Activated naive CD8-positive, alpha-beta T cell treated with anti-CD3 and anti-CD28 coated beads, Interleukin-2, amount 10 ng/mL, durations not matched to agents 7 days and 5 days (primary cell): Measurements from ENCODE around the gene GTF3C2. TPM values are rescaled to one million over a fixed set of nuclear protein-coding genes. Genes with fewer than 3 reads are reported as not detected.

Source experiments
- ATAC-seq: fragments of 150-1000 bp; cut with Tn5 transposase; one replicate; pipeline ENCODE4 v1.10.0; 2021; ENCODE audit warnings: low read depth, moderate library complexity
- POLR2A ChIA-PET: fragments of 350-600 bp; sonication (Branson Sonifier 250); formaldehyde crosslinking; loops from one replicate; lab custom pipeline; 2021; ENCODE audit warnings: antibody characterized with exemption; lab: Charles Lee
- DNase-seq: peaks from one replicate; pipeline ENCODE4 v3.0.0; 2021
- H3K27ac Mint-ChIP-seq: one replicate; pipeline ENCODE4 v1.8.0; 2022; ENCODE audit warnings: mild to moderate bottlenecking, mixed read lengths
- H3K27me3 Mint-ChIP-seq: one replicate; pipeline ENCODE4 v1.8.0; 2022; ENCODE audit warnings: mild to moderate bottlenecking, moderate library complexity, mixed read lengths
- H3K36me3 Mint-ChIP-seq: one replicate; pipeline ENCODE4 v1.8.0; 2021; ENCODE audit warnings: mild to moderate bottlenecking, mixed read lengths
- H3K4me1 Mint-ChIP-seq: one replicate; pipeline ENCODE4 v1.8.0; 2021; ENCODE audit warnings: mixed read lengths
- H3K4me3 Mint-ChIP-seq: one replicate; pipeline ENCODE4 v1.8.0; 2022; ENCODE audit warnings: mild to moderate bottlenecking, moderate library complexity, mixed read lengths
- H3K9me3 Mint-ChIP-seq: one replicate; pipeline ENCODE4 v1.8.0; 2021; ENCODE audit warnings: mixed read lengths
- total RNA-seq, 2 experiments: library from RNA; stranded (reverse); gene quantifications; one replicate each; pipeline ENCODE4 v1.2.3, GENCODE V29; 2021

GTF3C2 gene
- 10 to 100 TPM; 66.4 to 70.8 TPM for total RNA-seq

DNA sequence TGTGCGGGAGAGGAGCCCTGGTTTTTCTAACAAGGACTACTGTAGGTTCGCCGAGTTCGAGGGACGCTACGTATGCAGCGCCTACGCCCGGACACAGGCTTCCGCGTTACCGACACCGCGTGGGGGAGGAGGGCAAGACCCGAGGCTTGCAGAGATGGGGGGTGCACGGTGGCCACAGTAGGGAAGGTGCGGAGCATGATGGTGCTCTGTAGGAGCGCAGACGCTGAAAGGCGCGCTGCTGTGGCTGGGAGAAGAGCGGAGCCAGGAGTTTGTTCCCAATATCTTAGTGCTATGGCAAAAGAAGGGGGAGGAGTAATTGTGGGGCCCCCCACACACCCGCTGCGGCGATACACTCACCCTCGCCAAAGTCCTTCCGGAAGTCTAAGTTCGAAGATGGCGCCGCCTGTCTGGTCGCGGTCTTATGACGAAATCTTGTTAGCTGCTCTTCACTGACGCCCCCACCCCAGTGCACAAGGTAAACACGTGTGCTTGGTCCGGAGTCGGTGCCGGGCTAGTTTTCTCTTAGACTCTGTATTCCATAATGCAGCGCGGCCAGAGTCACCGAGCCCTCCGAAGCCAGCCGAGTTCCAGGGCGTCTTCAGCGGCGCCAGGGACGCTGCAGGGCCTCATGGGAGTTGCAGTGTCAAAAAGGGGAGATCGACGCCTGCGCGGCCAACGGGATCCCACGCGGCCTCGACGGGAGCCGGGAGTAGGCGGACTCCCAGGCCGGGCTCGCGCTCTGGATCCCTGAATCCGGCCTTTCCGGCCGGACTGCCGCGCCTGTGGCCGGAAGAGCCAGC, at the start of gene GTF3C2:
GTF3C2 (minus strand) TSS at position 383 of the 800 bp plus-strand sequence. CDS start 13,210 bp downstream, outside the sequence.
- DNase-seq (peak; percentile 88), ATAC-seq (peak; percentile 80)
- Mint-ChIP-seq H3K27ac (peak within 1 kb of the TSS; percentile 99), H3K36me3 (peaks cover 9% of the 10 kb centered on the region), H3K4me1 (peaks cover 34% of the 10 kb centered on the region), H3K27me3 (no peaks in the 10 kb centered on the region), H3K4me3 (peak within 1 kb of the TSS; percentile 97), H3K9me3 (no peaks in the 10 kb centered on the region)
- POLR2A ChIA-PET, result interaction anchor here (0.7 to 2.9 kb wide), 8 partner anchors 9 to 306 kb away, joined by 3 to 48 read pairs (median 8); partner anchors contain the start of genes EIF2B4, MPV17, NRBP1 and PPM1G

DNA sequence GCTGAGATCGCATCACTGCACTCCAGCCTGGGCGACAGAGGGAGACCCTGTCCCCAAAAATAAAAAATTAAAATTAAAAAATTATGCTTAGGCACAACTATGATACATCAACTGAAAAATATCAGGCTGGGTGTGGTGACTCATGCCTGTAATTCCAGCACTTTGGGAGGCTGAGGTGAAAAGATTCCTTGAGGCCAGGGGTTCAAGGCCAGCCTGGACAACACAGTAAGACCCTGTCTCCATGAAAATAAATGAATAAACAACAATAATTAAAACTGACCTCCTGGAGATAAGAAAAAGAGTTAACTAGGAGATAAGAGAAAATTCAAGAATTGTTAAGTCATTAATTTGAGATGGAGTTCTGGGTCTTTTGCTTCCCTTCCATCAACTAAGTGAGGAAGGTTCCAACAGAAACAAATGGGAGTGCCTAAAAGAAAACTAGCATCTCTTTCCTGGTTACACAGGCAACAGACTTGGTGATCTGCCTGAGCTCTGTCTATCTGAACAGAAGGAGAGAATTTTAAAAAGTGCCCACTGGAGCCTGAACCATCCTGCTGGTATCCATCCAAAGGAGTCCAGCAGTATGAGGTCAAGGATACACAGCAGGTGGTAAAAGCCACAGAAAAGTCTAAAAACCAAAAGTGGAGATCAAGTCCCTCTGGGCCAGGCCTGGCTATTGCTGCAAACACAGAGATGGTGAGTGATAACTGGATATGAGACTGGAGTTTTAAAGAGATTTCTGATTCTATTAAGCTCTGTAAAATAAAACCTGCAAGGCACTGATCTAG, 44.0 kb upstream of the GTF3C2 start:
- Mint-ChIP-seq H3K4me1 (peaks cover 30% of the 10 kb centered on the region), H3K36me3 (peaks cover 15% of the 10 kb centered on the region), H3K4me3 (no peak overlapping the region), H3K27me3 (no peaks in the 10 kb centered on the region), H3K27ac (no peak overlapping the region), H3K9me3 (no peaks in the 10 kb centered on the region)
- ATAC-seq (no peak), DNase-seq (no peak)
- POLR2A ChIA-PET, result interaction anchor here (2.3 kb wide), 1 partner anchor 9 kb away, joined by 7 read pairs; the partner anchor contains the start of gene PPM1G

DNA sequence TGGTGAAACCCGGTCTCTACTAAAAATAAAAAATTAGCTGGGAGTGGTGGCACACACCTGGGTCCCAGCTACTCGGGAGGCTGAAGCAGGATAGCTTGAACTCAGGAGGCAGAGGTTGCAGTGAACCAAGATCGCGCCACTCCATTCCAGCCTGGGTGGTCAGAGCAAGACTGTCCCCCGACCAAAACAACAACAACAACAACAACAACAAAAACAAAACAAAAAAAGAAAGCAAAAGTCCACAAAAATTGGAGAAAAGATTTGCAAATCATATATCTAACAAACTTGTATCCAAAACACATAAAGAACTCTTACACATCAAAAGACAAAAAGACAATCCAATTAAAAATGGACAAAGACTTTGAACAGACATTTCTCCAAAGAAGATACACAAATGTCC, 42.4 kb upstream of the GTF3C2 start:
- POLR2A ChIA-PET, result no interaction called here
- Mint-ChIP-seq H3K4me3 (no peak overlapping the region), H3K36me3 (peaks cover 17% of the 10 kb centered on the region), H3K27me3 (no peaks in the 10 kb centered on the region), H3K27ac (no peak overlapping the region), H3K4me1 (peaks cover 26% of the 10 kb centered on the region), H3K9me3 (no peaks in the 10 kb centered on the region)
- ATAC-seq (no peak), DNase-seq (no peak)

DNA sequence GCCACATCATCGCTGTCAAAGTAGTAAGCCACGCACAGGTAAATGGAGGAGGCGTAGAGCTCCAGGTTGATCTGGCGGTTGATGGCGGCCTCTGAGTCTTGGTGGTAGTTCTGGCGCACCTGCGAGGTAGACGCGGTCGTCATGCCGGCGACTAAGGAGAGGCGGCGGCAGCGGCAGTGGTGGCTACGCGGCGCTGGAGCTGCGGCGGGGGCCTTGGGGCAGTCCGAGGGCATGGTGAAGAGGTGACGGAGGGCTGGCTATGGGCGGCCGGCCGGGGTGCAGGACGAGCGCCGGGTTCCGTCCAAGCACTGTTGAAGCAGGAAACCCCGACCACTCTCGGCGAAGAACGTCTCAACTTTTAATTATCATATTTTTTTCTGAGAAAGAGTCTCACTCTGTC, 36.7 kb upstream of the GTF3C2 start:
- no peak overlapping the region for H3K27ac Mint-ChIP-seq
- DNase-seq (no peak), ATAC-seq (no peak)
- H3K27me3 Mint-ChIP-seq, result no peaks in the 10 kb centered on the region
- H3K4me3 Mint-ChIP-seq, result no peak overlapping the region
- H3K36me3 Mint-ChIP-seq, result peaks cover 17% of the 10 kb centered on the region
- peaks cover 23% of the 10 kb centered on the region for H3K4me1 Mint-ChIP-seq
- H3K9me3 Mint-ChIP-seq, result no peaks in the 10 kb centered on the region
- POLR2A ChIA-PET, result no interaction called here

DNA sequence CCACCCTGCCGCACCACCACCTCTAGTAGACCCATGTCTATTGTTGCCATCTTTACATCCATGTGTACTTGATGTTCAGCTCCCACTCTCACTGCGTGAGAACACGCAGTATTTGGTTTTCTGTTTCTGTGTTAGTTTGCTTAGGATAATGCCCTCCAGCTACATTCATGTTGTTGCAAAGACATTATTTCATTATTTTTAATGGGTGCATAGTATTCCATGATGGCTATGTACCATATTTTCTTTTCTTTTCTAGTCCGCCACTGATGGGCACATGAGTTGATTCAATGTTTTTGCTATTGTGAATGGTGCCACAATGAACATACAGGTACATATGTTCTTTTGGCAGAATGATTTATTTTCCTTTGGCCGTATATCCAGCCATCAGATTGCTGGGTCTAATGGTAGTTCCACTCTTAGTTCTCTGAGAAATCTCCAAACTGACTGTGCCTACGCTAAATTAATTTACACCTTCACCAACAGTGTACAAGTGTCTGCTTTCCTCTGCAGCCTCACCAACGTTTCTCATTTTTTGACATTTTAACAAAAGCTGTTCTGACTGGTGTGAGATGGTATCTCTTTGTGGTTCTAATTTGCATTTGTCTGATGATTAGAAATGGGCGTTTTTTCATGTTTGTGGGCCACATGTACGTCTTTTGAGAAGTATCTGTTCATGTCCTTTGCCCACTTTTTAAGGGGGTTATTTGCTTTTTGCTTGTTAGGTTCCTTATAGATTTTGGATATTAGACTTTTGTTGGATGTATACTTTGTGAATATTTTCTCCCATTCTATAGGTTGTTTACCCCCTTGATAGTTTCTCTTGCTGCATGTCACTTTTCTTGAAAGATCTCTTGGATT, 34.5 kb upstream of the GTF3C2 start:
- Mint-ChIP-seq H3K27ac (no peak overlapping the region), H3K36me3 (peaks cover 19% of the 10 kb centered on the region), H3K4me3 (no peak overlapping the region), H3K4me1 (peaks cover 20% of the 10 kb centered on the region), H3K9me3 (no peaks in the 10 kb centered on the region), H3K27me3 (no peaks in the 10 kb centered on the region)
- POLR2A ChIA-PET, result interaction anchor here (0.6 kb wide), 1 partner anchor 259 kb away, joined by 3 read pairs; no protein-coding TSS in a partner anchor
- no peak for ATAC-seq
- DNase-seq, result no peak

DNA sequence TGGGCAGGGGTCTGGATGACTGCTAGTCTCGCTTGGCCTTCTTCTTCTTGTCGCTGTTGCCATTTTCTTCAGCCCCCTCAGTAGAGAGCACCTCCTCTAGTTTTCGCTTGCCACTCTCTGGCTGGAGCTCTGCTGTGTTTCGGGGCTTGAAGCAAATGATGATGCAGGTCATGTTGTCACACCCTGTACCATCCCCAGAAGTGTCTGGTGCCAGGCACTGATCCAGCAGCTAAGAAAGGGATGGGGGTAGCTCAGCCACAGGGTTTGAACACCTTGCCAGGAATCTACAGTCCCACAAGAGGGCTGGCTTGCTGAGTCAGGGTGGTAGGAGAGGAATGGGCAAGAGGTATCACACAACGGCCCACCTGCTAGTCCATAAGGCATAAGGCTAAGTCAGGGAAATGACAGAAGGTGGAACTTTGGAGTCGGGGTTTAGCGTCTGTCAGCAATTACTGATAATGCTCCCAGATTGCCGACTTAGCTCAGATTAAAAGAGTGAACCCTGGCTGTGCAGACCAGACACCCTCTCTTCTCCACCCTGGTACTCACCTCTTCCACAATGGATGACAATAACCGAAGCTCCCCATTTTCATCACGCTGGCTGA, 25.1 kb upstream of the GTF3C2 start:
- Mint-ChIP-seq H3K36me3 (peaks cover 26% of the 10 kb centered on the region), H3K4me1 (peaks cover 16% of the 10 kb centered on the region), H3K27me3 (no peaks in the 10 kb centered on the region), H3K9me3 (no peaks in the 10 kb centered on the region), H3K4me3 (peak overlapping the region; percentile 58), H3K27ac (peak overlapping the region; percentile 87)
- DNase-seq (no peak), ATAC-seq (no peak)
- POLR2A ChIA-PET, result interaction anchor here (3.2 to 3.5 kb wide), 3 partner anchors 11 to 46 kb away, joined by 12 to 55 read pairs (median 22); partner anchors contain the start of genes EIF2B4, NRBP1, PPM1G and SNX17

GRCh38 chr2:27380626-27381545, 24.3 kb upstream of the GTF3C2 start, which contains the start of gene ZNF513:
ZNF513 (minus strand) TSS chr2:27380734; CDS start chr2:27380526, 208 bp downstream.
- Mint-ChIP-seq H3K27me3 (no peaks in the 10 kb centered on the region), H3K36me3 (peaks cover 26% of the 10 kb centered on the region), H3K9me3 (no peaks in the 10 kb centered on the region), H3K27ac (peak within 1 kb of the TSS; percentile 87), H3K4me1 (peaks cover 16% of the 10 kb centered on the region), H3K4me3 (peak within 1 kb of the TSS; percentile 79)
- ATAC-seq (peak; percentile 89), DNase-seq (peak; percentile 90)
- POLR2A ChIA-PET, result interaction anchor here (0.5 to 3.5 kb wide), 13 partner anchors 10 to 283 kb away, joined by 3 to 55 read pairs (median 9); partner anchors contain the start of genes EIF2B4, GTF3C2, NRBP1 and PPM1G

DNA sequence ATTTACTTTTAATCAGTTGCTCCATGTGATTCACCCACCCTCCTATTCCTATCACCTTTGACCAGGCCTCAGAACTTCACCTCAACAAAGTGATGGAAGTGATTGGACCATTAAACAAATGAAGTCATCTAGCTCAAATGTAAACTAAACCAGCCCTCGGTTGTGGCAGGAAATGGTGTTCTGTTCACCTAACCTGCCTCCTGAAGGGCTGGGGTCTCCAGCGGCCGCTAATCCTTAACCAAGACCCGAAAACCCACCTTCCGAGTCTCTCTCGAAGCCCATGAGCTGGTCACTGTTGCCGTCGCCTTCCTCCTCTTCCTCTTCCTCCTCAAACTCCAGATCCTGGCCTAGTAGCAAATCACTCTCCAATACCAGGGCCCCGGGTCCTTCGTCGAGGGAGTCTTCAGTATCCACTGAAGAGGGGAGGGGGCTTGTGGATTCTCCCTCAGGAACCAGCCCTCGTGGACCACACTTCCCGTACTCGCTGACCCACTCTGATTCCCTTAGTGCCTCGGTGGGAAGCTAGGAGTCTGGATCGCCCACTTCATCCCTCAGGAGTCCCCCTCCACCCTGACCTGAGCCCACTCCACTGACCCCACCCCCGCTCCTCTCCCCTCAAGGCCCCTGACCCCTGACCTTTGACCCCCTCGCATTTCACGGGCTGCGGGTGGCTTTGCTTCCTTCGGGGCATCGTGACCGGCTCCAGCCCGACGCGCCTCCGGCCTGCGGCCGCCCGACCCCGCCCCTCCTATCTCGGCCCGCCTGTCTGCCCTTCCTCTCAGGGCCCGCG, 23.5 kb upstream of the GTF3C2 start:
- H3K4me1 Mint-ChIP-seq, result peaks cover 16% of the 10 kb centered on the region
- peak overlapping the region; percentile 87 for H3K27ac Mint-ChIP-seq
- no peaks in the 10 kb centered on the region for H3K9me3 Mint-ChIP-seq
- POLR2A ChIA-PET, result interaction anchor here (0.5 to 3.5 kb wide), 18 partner anchors 10 to 1817 kb away, joined by 3 to 55 read pairs (median 4); partner anchors contain the start of genes CCDC121, EIF2B4, FNDC4 and GPN1
- ATAC-seq (peak; percentile 42), DNase-seq (no peak)
- H3K27me3 Mint-ChIP-seq, result no peaks in the 10 kb centered on the region
- peak overlapping the region; percentile 79 for H3K4me3 Mint-ChIP-seq
- H3K36me3 Mint-ChIP-seq, result peaks cover 20% of the 10 kb centered on the region

- POLR2A ChIA-PET, result interaction anchor here (0.6 to 3.5 kb wide), 14 partner anchors 9 to 1817 kb away, joined by 3 to 55 read pairs (median 6); partner anchors contain the start of genes CCDC121, EIF2B4, FNDC4 and GPN1
- H3K36me3 Mint-ChIP-seq, result peaks cover 24% of the 10 kb centered on the region
- no peak for DNase-seq
- H3K27me3 Mint-ChIP-seq, result no peaks in the 10 kb centered on the region
- peak overlapping the region; percentile 87 for H3K27ac Mint-ChIP-seq
- H3K4me3 Mint-ChIP-seq, result peak overlapping the region; percentile 79
- no peak for ATAC-seq
- peaks cover 16% of the 10 kb centered on the region for H3K4me1 Mint-ChIP-seq
- H3K9me3 Mint-ChIP-seq, result no peaks in the 10 kb centered on the region
Measured at GRCh38 chr2:27379383-27379835, 22.8 kb upstream of the GTF3C2 start.

GRCh38 chr2:27378809-27379290, 22.3 kb upstream of the GTF3C2 start:
- POLR2A ChIA-PET, result interaction anchor here (1.3 to 3.5 kb wide), 7 partner anchors 8 to 116 kb away, joined by 3 to 55 read pairs (median 15); partner anchors contain the start of genes EIF2B4, FNDC4, GTF3C2 and NRBP1
- Mint-ChIP-seq H3K4me1 (peaks cover 16% of the 10 kb centered on the region), H3K27ac (peak overlapping the region; percentile 87), H3K36me3 (peaks cover 21% of the 10 kb centered on the region), H3K9me3 (no peaks in the 10 kb centered on the region), H3K4me3 (peak overlapping the region; percentile 79), H3K27me3 (no peaks in the 10 kb centered on the region)
- ATAC-seq (no peak), DNase-seq (no peak)
